ENCODE measurements around the gene FHOD3. TPM values are rescaled to one million over a fixed set of nuclear protein-coding genes. Genes with fewer than 3 reads are reported as not detected.
A peak's percentile ranks its signal among the peaks of the same experiment; 100 is the strongest.

FHOD3 gene
- 10 to 100 TPM in 2 of 4 donors, 1 to 10 TPM in 2; 3.5 to 40.0 (median 14.5) TPM for total RNA-seq

DNA sequence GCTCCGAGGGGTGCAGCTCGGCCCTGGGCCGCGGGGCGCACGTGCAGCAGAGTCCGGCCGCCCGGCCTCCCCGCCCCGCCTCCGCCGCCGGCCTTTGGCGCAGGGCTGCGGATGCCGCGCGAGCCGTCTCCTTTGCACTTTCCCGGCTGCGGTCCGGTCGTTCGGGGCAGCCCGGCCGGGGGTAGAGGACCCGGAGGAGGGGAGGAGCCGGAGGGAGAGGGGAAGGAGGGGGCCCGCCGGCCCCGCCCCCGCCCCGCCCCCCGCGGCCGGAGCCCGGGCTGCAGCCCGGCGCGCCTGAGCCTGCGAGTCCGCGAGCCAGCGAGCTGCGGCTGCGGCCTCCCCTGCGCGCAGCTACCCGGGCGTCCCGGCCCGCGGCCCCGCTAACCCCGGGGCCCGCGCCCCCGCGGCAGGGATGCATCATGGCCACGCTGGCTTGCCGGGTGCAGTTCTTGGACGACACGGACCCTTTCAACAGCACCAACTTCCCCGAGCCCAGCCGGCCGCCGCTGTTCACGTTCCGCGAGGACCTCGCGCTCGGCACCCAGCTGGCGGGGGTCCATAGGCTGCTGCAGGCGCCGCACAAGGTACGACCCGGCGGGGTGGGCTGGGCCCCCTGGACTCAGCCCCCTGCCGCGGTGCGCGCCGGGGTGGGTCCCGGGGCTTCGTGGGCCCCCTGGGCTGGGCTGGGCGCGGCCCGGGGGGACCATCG is at the start of gene FHOD3:
TSS of gene FHOD3 (plus strand) at position 297 of the 709 bp plus-strand sequence. CDS start at position 420, 123 bp downstream.
- peak within 1 kb of the TSS; percentile 53 to 87 (median 57) for H3K4me3 ChIP-seq
- 5% methylated on average over 54 of the region's 91 CpGs; no CpG with 5 or more reads in 1 of the 2 donors for WGBS, 2 donors (ENCODE audit: low coverage in 1 of 2)
- peak; percentile 48 for DNase-seq
- no peaks in the 10 kb centered on the region for H3K9me3 ChIP-seq
- TF ChIP-seq POLR2AphosphoS5 (IDR thresholded peaks at IDR 0.05) (no peak), EP300 (IDR thresholded peaks at IDR 0.05; ENCODE audit: low read depth) (no peak), POLR2A (IDR thresholded peaks at IDR 0.05) (no peak)
- TF ChIP-seq, protein P1, sequence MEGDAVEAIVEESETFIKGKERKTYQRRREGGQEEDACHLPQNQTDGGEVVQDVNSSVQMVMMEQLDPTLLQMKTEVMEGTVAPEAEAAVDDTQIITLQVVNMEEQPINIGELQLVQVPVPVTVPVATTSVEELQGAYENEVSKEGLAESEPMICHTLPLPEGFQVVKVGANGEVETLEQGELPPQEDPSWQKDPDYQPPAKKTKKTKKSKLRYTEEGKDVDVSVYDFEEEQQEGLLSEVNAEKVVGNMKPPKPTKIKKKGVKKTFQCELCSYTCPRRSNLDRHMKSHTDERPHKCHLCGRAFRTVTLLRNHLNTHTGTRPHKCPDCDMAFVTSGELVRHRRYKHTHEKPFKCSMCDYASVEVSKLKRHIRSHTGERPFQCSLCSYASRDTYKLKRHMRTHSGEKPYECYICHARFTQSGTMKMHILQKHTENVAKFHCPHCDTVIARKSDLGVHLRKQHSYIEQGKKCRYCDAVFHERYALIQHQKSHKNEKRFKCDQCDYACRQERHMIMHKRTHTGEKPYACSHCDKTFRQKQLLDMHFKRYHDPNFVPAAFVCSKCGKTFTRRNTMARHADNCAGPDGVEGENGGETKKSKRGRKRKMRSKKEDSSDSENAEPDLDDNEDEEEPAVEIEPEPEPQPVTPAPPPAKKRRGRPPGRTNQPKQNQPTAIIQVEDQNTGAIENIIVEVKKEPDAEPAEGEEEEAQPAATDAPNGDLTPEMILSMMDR (IDR thresholded peaks at IDR 0.05) = no peak
- in situ Hi-C loops (cut with MboI; ENCODE audit: low pct_ligation_motif_present in 1 of 4, low pct_unique_long_range_greater_than_20kb in 1 of 4, low sequenced_read_pairs in 3 of 4) (loop anchor here in 2 of 4 donors (25.0 kb wide), 3 partner anchors 285 to 560 kb away; no protein-coding TSS in a partner anchor), intact Hi-C loops (cut with DNase I; ENCODE audit: low total_unique reads) (no loop called here)
- no peaks in the 10 kb centered on the region for H3K36me3 ChIP-seq
- H3K27ac ChIP-seq = peak within 1 kb of the TSS; percentile 56 to 67 (median 60)
- peaks cover 63% of the 10 kb centered on the region for H3K27me3 ChIP-seq
- H3K4me1 ChIP-seq = peaks cover 14 to 25% (median 22%) of the 10 kb centered on the region in 4 donors

DNA sequence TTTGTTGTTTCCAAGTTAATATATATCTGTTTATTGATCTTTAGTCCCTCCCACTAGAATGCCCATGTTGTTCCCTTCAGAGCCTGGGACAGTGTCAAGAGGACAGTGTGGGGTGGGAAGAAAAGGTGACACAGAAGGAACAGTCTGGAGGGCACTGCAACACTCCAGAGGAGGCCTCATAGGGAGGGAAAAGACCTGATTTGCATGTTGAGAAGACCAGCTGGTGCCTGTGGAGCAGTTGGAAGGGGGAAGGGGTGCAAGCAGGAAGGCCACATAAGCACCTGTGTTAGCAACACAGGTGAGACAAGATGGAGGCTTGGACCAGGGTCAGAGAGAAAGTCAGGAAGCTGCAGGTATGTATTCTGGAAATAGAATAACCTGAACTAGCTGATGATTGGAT is 48.1 kb upstream of the FHOD3 start:
- H3K27me3 ChIP-seq = no peaks in the 10 kb centered on the region
- DNase-seq = no peak
- intact Hi-C loops (cut with DNase I; ENCODE audit: low total_unique reads) (no loop called here), in situ Hi-C loops (cut with MboI; ENCODE audit: low pct_ligation_motif_present in 1 of 4, low pct_unique_long_range_greater_than_20kb in 1 of 4, low sequenced_read_pairs in 3 of 4) (no loop called here)
- no peaks in the 10 kb centered on the region for H3K36me3 ChIP-seq
- no peak overlapping the region for H3K27ac ChIP-seq
- TF ChIP-seq, protein P1 (IDR thresholded peaks at IDR 0.05) = no peak
- TF ChIP-seq EP300 (IDR thresholded peaks at IDR 0.05; ENCODE audit: low read depth) (no peak), POLR2A (IDR thresholded peaks at IDR 0.05) (no peak), POLR2AphosphoS5 (IDR thresholded peaks at IDR 0.05) (no peak)
- peaks cover 0 to 8% of the 10 kb centered on the region in 2 donors for H3K9me3 ChIP-seq
- no peak overlapping the region for H3K4me3 ChIP-seq
- H3K4me1 ChIP-seq = no peaks in the 10 kb centered on the region

DNA sequence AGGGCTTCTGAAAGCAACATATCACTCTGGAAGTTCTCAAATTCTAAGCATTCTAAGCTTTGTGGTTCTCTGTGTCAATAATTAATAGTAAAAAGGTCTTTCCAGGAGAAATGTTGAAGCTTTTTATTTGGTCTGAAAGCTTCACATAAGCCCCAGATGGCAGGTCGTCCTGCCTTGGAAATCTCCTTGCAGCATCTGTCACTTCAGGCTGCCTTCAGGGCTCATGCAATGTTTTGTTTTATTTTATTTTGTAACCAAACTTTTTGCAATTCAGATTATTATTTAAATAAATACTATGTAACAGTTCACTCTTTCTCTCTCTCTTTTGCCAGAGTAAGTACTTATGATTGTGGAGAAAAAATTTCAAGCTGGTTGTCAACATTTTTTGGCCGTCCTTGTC is 46.7 kb upstream of the FHOD3 start:
- TF ChIP-seq, protein P1 (IDR thresholded peaks at IDR 0.05) = no peak
- TF ChIP-seq EP300 (IDR thresholded peaks at IDR 0.05; ENCODE audit: low read depth) = no peak
- TF ChIP-seq POLR2A (IDR thresholded peaks at IDR 0.05) = no peak
- no peak for TF ChIP-seq POLR2AphosphoS5 (IDR thresholded peaks at IDR 0.05)
- 77 to 84% methylated on average over 2 of the region's 2 CpGs for WGBS, 2 donors (ENCODE audit: low coverage in 1 of 2)
- peaks cover 0 to 8% of the 10 kb centered on the region in 2 donors for H3K9me3 ChIP-seq
- no peak overlapping the region for H3K4me3 ChIP-seq
- no peaks in the 10 kb centered on the region for H3K36me3 ChIP-seq
- intact Hi-C loops (cut with DNase I; ENCODE audit: low total_unique reads) = no loop called here
- no peak for DNase-seq
- no peak overlapping the region for H3K27ac ChIP-seq
- in situ Hi-C loops (cut with MboI; ENCODE audit: low pct_ligation_motif_present in 1 of 4, low pct_unique_long_range_greater_than_20kb in 1 of 4, low sequenced_read_pairs in 3 of 4) = loop anchor here in 1 of 4 donors (25.0 kb wide), 1 partner anchor 489 kb away; no protein-coding TSS in a partner anchor
- H3K4me1 ChIP-seq = no peaks in the 10 kb centered on the region
- H3K27me3 ChIP-seq = no peaks in the 10 kb centered on the region

DNA sequence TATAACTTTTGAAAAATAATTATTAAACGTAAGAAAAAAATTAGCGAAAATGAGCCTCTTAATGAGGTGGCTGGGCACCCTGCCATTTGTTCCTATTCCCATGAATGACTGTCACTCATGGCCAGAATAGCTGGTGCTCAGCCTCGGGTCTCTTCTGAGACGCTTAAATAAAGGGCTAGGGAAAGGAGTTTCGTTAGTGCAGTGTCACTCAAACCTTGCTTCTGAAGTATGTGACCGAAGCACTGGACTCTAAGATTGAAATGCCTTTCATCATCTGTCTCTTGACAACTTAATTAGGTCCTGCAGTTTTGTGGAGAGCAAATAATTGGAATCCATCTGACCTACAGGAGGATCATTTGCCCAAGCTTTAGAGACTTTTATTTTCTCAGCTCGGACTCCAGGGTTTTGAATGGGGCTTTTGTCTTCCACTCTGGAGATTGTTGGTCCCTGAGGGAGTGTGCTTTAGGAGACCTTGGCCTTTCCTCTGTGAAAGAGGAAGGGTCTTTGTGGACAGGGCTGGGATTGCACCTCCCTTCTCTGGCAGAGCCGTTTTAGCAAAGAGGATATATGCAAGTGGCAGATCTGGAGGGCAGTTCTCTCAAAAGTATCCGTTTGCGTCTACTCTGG is 42.3 kb upstream of the FHOD3 start:
- no peak for DNase-seq
- in situ Hi-C loops (cut with MboI; ENCODE audit: low pct_ligation_motif_present in 1 of 4, low pct_unique_long_range_greater_than_20kb in 1 of 4, low sequenced_read_pairs in 3 of 4) = loop anchor here in 1 of 4 donors (25.0 kb wide), 1 partner anchor 493 kb away; no protein-coding TSS in a partner anchor
- intact Hi-C loops (cut with DNase I; ENCODE audit: low total_unique reads) = no loop called here
- Histone ChIP-seq H3K27me3 (no peaks in the 10 kb centered on the region), H3K4me1 (no peaks in the 10 kb centered on the region), H3K9me3 (no peaks in the 10 kb centered on the region), H3K27ac (no peak overlapping the region), H3K36me3 (no peaks in the 10 kb centered on the region), H3K4me3 (no peak overlapping the region)
- WGBS, 2 donors (ENCODE audit: low coverage in 1 of 2) = 80 to 81% methylated on average over 5 to 10 of the region's 10 CpGs
- no peak for TF ChIP-seq POLR2AphosphoS5 (IDR thresholded peaks at IDR 0.05)
- no peak for TF ChIP-seq EP300 (IDR thresholded peaks at IDR 0.05; ENCODE audit: low read depth)
- TF ChIP-seq, protein P1 (IDR thresholded peaks at IDR 0.05) = no peak
- no peak for TF ChIP-seq POLR2A (IDR thresholded peaks at IDR 0.05)
